Measurements from ENCODE around the gene CDH4.

Gene CDH4

DNA sequence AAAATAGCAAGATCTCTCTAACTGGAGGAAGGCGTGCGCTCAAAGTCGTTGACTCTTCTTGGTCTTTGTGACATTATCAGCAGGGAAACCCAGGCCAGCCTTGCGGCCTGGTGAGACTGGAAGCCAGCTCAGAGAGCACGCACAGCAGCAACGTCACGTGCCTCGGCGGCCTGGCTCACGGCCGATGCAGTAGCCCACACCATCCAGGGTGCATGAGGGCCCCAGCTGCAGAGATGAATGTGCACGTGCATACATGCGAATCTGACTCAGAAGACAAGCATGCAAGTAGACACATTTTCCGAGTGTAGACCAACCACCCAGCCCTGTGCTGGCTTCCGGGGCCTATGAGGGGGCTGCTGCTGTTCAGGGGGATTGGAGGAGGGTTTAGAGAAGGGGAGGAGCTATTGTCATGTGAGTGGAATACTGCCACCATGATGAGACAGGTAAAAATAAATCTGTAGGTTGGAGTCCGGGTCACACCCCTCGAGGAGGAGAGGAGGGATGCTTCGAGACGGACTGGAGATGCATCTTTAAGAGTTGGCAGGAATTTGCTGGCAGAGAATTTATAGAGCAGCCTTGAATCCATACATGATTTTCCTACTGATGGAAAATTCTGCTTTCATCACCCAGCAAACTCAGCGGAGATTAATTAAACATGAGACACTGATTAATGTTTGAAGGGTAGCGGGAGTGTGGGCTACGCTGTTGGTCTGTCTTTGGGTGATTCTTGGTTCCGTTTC lies 388.2 kb downstream of the CDH4 start:
- TF ChIP-seq CTCF (IDR thresholded peaks at IDR 0.05; ENCODE audit: low read depth, low read length): no peak
- DNase-seq (ENCODE audit: low read depth in 2 of 2): peak in 1 of 2 donors; percentile 2
- no peak overlapping the region for H3K4me3 ChIP-seq (replicated peaks in 1 of 2; ENCODE audit: low read depth in 2 of 2, low read length in 2 of 2)

DNA sequence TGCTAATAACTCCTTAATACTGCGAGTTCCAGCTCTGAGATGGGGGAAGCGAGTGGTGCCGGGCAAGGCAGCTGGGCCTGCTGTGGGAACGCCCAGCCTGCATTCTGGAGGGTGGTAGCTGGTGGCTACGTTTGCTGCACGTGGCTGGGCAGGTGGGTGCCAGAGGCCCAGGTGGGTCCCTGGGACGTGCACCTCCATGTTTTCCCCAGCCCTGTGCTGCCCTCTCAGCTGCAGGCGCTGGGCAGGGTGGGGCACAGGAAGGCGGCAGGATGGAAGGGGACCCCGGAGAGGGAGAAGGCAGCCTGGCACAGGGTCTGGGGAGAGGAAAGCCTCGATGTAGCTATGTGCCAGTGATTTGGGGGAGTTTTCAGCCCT lies 388.8 kb downstream of the CDH4 start:
- TF ChIP-seq CTCF (IDR thresholded peaks at IDR 0.05; ENCODE audit: low read depth, low read length): no peak

DNA sequence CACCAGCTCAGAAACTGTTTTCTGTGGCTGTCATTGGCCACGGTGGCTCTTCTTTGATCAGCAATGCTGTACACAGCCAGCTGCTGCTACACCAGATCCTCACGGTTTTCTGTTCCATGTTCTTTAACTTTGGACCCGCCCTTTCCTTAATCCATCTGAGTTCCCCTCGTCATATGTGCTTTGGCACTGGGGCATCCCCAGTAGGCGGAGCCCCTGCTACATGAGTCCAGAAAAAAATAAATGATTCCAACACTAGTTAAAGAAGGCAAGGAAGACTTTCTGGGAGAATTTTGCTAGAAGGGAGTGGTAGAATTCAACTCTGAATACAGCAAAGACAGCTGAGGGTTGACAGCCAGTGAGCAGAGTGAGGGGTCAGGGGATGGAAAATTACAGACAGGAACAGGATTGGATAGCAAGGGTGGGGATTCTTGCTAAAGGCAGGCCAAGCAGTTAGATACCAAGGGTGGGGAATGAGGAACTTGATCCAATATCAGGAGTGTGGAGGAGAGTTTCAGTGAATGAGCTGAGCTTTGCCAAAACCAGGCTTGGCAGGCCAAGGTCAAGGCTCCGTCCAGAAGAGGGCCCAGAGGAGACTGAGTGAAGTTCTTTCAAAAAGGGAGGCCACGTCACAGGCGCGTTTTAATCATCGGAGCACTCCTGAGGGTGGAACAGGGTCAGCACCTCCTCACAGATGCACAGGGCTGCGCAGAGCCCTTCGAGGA lies 391.8 kb downstream of the CDH4 start:
- TF ChIP-seq CTCF (IDR thresholded peaks at IDR 0.05; ENCODE audit: low read depth, low read length): no peak
- H3K4me3 ChIP-seq (replicated peaks in 1 of 2; ENCODE audit: low read depth in 2 of 2, low read length in 2 of 2): no peak overlapping the region
- DNase-seq (ENCODE audit: low read depth in 2 of 2): no peak

More for the DNA sequence above, 388.8 kb downstream of the CDH4 start:
- DNase-seq (ENCODE audit: low read depth in 2 of 2): no peak
- H3K4me3 ChIP-seq (replicated peaks in 1 of 2; ENCODE audit: low read depth in 2 of 2, low read length in 2 of 2): no peak overlapping the region

DNA sequence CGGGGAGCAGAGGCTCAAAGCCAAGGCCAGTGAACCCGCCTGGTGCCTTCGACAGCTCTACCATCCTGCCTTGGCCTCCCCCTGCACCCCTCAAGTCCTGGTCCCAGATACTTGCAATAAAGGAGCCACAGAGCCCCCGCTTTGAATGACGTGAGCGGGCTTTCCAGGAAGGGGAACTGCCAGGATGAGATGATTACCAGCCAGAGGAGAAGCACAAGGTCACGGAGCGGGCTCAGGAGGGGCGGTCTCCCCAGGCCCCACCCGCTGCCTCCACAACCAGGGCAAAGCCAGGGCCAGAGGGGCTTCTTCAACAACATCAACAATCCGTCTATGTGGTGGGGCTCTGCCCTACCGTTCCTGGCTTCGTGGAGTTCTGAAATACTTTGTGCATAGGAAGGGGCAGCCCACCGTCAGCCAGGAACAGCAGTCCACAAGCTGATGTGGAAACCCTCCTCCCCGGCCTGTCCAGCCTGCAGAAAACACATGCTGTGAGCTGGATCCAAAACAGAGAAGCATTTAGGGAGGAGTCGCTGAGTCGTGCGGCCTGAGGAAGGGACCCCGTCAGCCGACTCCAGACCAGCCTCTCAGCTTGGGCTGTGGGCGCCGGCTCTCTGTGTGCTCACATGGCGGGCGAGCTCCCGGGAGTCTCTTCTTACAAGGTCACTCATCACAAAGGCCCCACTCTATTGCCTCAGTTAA lies 392.5 kb downstream of the CDH4 start:
- TF ChIP-seq CTCF (IDR thresholded peaks at IDR 0.05; ENCODE audit: low read depth, low read length): no peak
- H3K4me3 ChIP-seq (replicated peaks in 1 of 2; ENCODE audit: low read depth in 2 of 2, low read length in 2 of 2): no peak overlapping the region
- no peak for DNase-seq (ENCODE audit: low read depth in 2 of 2)

DNA sequence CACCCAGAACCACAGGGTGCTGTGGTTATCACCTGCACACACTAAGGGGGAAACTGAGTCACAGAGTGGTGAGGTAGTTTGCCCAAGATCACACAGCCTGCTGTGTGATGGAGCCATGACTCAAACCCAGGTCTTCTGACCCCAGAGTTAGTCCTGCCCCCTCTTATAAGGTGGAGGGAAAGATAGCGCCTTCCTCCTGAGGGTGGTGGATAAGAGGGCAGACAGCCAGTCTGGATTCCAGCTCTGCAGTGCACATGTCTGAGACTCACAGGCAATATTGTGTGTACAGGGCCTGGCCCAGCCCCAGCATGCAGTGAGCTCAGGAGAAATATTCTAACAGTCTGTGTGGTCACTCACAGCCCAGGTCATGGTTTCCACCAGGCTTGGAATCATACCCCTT lies 393.7 kb downstream of the CDH4 start:
- TF ChIP-seq CTCF (IDR thresholded peaks at IDR 0.05; ENCODE audit: low read depth, low read length): no peak
- no peak for DNase-seq (ENCODE audit: low read depth in 2 of 2)
- no peak overlapping the region for H3K4me3 ChIP-seq (replicated peaks in 1 of 2; ENCODE audit: low read depth in 2 of 2, low read length in 2 of 2)

DNA sequence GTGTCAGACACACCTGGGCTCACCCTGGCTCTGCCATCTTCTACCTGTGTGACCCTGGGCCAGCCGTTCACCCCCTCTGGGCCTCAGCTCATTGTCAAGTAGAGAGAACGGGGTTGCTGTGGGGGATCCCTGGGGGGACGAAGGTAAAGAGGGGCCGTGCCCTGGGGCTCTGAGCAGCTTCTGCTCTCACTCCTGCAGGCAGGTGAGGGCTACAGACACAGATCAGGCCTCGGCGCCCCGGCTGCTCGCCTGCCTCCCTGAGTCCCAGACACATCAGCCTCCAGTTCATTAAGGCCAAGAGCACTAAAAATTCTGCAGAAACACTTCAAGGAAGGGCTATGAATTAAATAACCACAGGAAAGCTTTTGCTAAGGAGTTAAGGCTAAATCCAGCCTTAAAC lies 394.4 kb downstream of the CDH4 start:
- DNase-seq (ENCODE audit: low read depth in 2 of 2): no peak
- no peak overlapping the region for H3K4me3 ChIP-seq (replicated peaks in 1 of 2; ENCODE audit: low read depth in 2 of 2, low read length in 2 of 2)
- TF ChIP-seq CTCF (IDR thresholded peaks at IDR 0.05; ENCODE audit: low read depth, low read length): no peak
